HUES48 (cell line): ENCODE results near the gene TUBE1.
A peak's percentile ranks its signal among the peaks of the same experiment; 100 is the strongest.
"Not testable (repeated sequence)": the region's sequence is repeated elsewhere in the genome, so short reads cannot be mapped to it uniquely, and the experiment has no call there.

Source experiments
- H3K27ac ChIP-seq: one replicate; pipeline ENCODE4 v1.7.0; 2013; ENCODE audit warnings: low read depth, low read length, inconsistent platforms
- H3K27me3 ChIP-seq: 2 replicates; pipeline ENCODE4 v1.6.1; 2013; ENCODE audit warnings: mild to moderate bottlenecking, low read length; ENCODE audit not compliant: control insufficient read depth, insufficient read depth
- H3K36me3 ChIP-seq: 2 replicates; pipeline ENCODE4 v1.6.1; 2013; ENCODE audit warnings: low read length; ENCODE audit not compliant: control insufficient read depth, insufficient read depth
- H3K4me1 ChIP-seq: 2 replicates; pipeline ENCODE4 v1.6.1; 2013; ENCODE audit warnings: mild to moderate bottlenecking, low read length; ENCODE audit not compliant: control insufficient read depth, insufficient read depth
- H3K4me3 ChIP-seq: 2 replicates; pipeline ENCODE4 v1.5.1; 2013; ENCODE audit warnings: mild to moderate bottlenecking, low read depth, low read length
- H3K9ac ChIP-seq: 2 replicates; pipeline ENCODE4 v1.6.1; 2013; ENCODE audit warnings: mild to moderate bottlenecking, low read depth, low read length, moderate library complexity
- H3K9me3 ChIP-seq: 2 replicates; pipeline ENCODE4 v1.6.1; 2013; ENCODE audit warnings: low read length; ENCODE audit not compliant: control insufficient read depth, insufficient read depth

Gene TUBE1

GRCh38 chr6:112113431-112113830 lies 26.1 kb upstream of the TUBE1 start:
- H3K4me3 ChIP-seq = no peak overlapping the region
- H3K9me3 ChIP-seq = no peaks in the 10 kb centered on the region
- no peaks in the 10 kb centered on the region for H3K4me1 ChIP-seq
- H3K27me3 ChIP-seq = no peaks in the 10 kb centered on the region
- H3K9ac ChIP-seq = no peak overlapping the region
- no peaks in the 10 kb centered on the region for H3K36me3 ChIP-seq
- H3K27ac ChIP-seq = no peak overlapping the region

GRCh38 chr6:112109262-112109661 lies 22.0 kb upstream of the TUBE1 start:
- Histone ChIP-seq H3K36me3 (no peaks in the 10 kb centered on the region), H3K9me3 (no peaks in the 10 kb centered on the region), H3K4me3 (no peak overlapping the region), H3K4me1 (no peaks in the 10 kb centered on the region), H3K27ac (no peak overlapping the region), H3K27me3 (no peaks in the 10 kb centered on the region), H3K9ac (no peak overlapping the region)

GRCh38 chr6:112106562-112106961 lies 19.3 kb upstream of the TUBE1 start:
- H3K27ac ChIP-seq = no peak overlapping the region

GRCh38 chr6:112106026-112106425 lies 18.7 kb upstream of the TUBE1 start:
- not testable (repeated sequence) for H3K27me3 ChIP-seq, H3K36me3 ChIP-seq, H3K27ac ChIP-seq, H3K4me3 ChIP-seq, H3K9ac ChIP-seq, H3K9me3 ChIP-seq, H3K4me1 ChIP-seq

More at GRCh38 chr6:112106562-112106961, 19.3 kb upstream of the TUBE1 start:
- H3K4me3 ChIP-seq = no peak overlapping the region
- H3K9me3 ChIP-seq = no peaks in the 10 kb centered on the region
- no peaks in the 10 kb centered on the region for H3K27me3 ChIP-seq
- no peak overlapping the region for H3K9ac ChIP-seq
- H3K4me1 ChIP-seq = no peaks in the 10 kb centered on the region
- no peaks in the 10 kb centered on the region for H3K36me3 ChIP-seq

- H3K9me3 ChIP-seq = no peaks in the 10 kb centered on the region
- H3K9ac ChIP-seq = no peak overlapping the region
- peaks cover 20% of the 10 kb centered on the region for H3K4me1 ChIP-seq
- H3K27me3 ChIP-seq = no peaks in the 10 kb centered on the region
- no peaks in the 10 kb centered on the region for H3K36me3 ChIP-seq
- H3K4me3 ChIP-seq = peak overlapping the region; percentile 9; the same call in 1 of the 2 replicates
- peak overlapping the region; percentile 1 for H3K27ac ChIP-seq
These were observed 13.3 kb upstream of the TUBE1 start for GRCh38 chr6:112100561-112100960.

- Histone ChIP-seq H3K9me3 (no peaks in the 10 kb centered on the region), H3K27me3 (no peaks in the 10 kb centered on the region), H3K4me3 (no peak overlapping the region), H3K4me1 (peaks cover 20% of the 10 kb centered on the region), H3K27ac (no peak overlapping the region), H3K36me3 (no peaks in the 10 kb centered on the region), H3K9ac (no peak overlapping the region)
These were observed 9.6 kb upstream of the TUBE1 start for GRCh38 chr6:112096901-112097300.

- H3K36me3 ChIP-seq = peaks cover 20% of the 10 kb centered on the region
- H3K27me3 ChIP-seq = no peaks in the 10 kb centered on the region
- H3K4me3 ChIP-seq = peak overlapping the region; percentile 89
- no peak overlapping the region for H3K27ac ChIP-seq
- peak overlapping the region; percentile 57 for H3K9ac ChIP-seq
- H3K9me3 ChIP-seq = no peaks in the 10 kb centered on the region
- H3K4me1 ChIP-seq = peaks cover 9% of the 10 kb centered on the region; the same call in 1 of the 2 replicates
These were observed 634 bp upstream of the TUBE1 start for GRCh38 chr6:112087916-112088315.

GRCh38 chr6:112086744-112087135 lies 542 bp downstream of the TUBE1 start:
- Histone ChIP-seq H3K9me3 (no peaks in the 10 kb centered on the region), H3K27me3 (no peaks in the 10 kb centered on the region), H3K4me1 (peaks cover 9% of the 10 kb centered on the region; the same call in 1 of the 2 replicates), H3K27ac (peak overlapping the region; percentile 82), H3K36me3 (peaks cover 20% of the 10 kb centered on the region), H3K9ac (peak overlapping the region; percentile 79), H3K4me3 (peak overlapping the region; percentile 89)

GRCh38 chr6:112085286-112086065 lies 1.8 kb downstream of the TUBE1 start:
- H3K27me3 ChIP-seq = no peaks in the 10 kb centered on the region

GRCh38 chr6:112081569-112081968 lies 5.7 kb downstream of the TUBE1 start:
- Histone ChIP-seq H3K36me3 (peaks cover 61% of the 10 kb centered on the region), H3K9me3 (no peaks in the 10 kb centered on the region), H3K4me1 (0 out of 2 replicates have a peak, but pooled peaks cover 6% of the 10 kb centered on the region), H3K27ac (no peak overlapping the region), H3K27me3 (no peaks in the 10 kb centered on the region), H3K4me3 (no peak overlapping the region), H3K9ac (no peak overlapping the region)

More at GRCh38 chr6:112085286-112086065, 1.8 kb downstream of the TUBE1 start:
- Histone ChIP-seq H3K9me3 (no peaks in the 10 kb centered on the region), H3K9ac (no peak overlapping the region), H3K4me1 (peaks cover 9% of the 10 kb centered on the region; the same call in 1 of the 2 replicates), H3K4me3 (no peak overlapping the region), H3K36me3 (peaks cover 25% of the 10 kb centered on the region), H3K27ac (no peak overlapping the region)

GRCh38 chr6:112066606-112067005 lies 20.7 kb downstream of the TUBE1 start:
- no peak overlapping the region for H3K27ac ChIP-seq
- H3K9ac ChIP-seq = no peak overlapping the region
- no peaks in the 10 kb centered on the region for H3K4me1 ChIP-seq
- peaks cover 16% of the 10 kb centered on the region for H3K36me3 ChIP-seq
- H3K9me3 ChIP-seq = no peaks in the 10 kb centered on the region
- H3K27me3 ChIP-seq = no peaks in the 10 kb centered on the region
- no peak overlapping the region for H3K4me3 ChIP-seq
